GM21529 (cell line): ENCODE results near the gene GSKIP.
A peak's percentile ranks its signal among the peaks of the same experiment; 100 is the strongest.

Experiments used
- ATAC-seq: cut with Tn5 transposase; IDR thresholded peaks from one replicate; pipeline ENCODE4 v1.9.1; 2021; ENCODE audit not compliant: unreplicated experiment

The GSKIP gene

DNA sequence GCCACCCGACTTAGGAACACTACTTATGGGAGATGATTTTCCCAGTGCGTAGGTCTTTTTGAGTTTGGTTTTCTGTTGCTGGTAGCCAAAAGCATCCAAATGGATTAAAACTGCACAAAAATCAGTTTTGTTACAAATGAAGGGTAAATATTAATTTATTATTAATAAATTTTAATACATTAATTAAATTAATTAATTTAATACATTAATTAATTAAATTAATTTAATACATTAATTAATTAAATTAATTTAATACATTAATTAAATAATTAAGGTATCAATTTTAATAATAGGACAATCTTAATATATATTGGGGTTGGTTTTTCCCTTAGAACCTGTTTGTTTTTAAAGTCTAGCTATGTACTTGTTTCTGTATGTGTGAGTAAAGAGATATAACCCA lies 52.2 kb downstream of the GSKIP start:
- no peak for ATAC-seq

DNA sequence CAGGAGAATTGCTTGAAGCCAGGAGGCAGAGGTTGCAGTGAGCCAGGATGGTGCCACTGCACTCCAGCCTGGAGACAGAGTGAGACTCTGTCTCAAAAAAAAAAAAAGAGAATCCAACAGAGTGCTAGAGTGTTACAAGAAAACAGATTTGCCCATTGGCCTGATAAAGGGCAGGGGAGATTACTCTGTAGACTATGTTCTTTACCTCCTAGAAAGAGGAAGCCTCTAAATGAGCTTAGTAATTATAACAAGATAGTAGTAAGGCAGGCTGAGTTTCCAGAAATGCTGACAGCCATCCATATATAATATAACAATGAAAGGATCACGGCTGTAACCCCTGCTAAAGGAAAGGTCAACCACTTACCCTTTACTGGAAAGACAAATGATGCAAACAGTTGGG lies 53.0 kb downstream of the GSKIP start:
- ATAC-seq = no peak

DNA sequence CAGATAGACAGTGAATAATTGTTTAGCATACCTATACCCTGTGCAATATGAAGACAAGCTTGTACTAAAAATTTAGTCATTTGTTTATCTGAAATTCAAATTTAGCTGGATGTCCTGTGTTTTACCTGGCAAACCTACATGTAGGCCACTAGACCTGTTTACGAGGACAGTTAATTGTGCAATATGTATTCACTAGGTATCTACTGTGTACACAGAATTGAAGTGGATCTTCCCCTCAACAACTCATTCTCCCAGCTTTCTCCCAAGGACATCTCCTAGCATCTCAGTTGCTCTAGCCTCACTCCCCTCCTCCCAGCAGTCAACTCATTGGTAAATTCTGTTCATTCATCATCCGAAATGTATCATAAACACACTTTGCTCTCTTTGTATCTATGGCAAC lies 53.9 kb downstream of the GSKIP start:
- ATAC-seq = no peak

DNA sequence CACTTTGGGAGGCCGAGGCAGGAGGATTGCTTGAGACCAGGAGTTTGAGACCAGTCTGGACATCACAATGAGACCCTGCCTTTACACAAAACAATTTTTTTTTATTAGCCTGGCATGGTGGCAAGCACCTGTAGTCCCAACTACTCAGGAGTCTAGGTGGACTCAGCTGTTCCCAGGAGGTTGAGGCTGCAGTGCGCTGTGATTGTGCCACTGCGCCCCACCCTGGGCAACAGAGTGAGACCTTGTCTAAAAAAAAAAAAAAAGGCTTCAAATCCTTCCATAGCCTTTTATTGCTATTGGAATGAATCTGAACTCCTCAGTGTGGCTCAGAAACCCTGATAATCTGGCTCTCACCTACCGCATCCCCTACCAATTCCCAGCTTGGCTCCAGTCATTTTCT lies 54.7 kb downstream of the GSKIP start:
- ATAC-seq = no peak

DNA sequence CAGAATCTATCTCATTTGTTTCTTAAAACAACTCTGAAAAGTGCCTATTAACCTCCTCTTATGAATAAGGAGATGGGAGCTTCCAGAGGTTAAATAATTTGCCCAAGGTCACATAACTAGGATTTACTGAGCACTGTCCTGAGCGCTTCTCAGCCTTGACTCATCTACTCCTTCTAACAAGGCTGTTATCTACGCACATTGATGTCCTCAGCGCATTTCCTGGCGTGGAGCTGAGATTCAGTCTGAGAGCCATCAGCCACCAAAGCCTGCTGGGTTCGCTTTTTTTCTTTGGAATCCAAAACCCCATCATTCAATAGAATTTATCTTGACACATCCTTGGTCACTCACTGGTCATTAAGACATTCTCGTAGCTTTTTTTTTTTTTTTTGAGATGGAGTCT lies 57.9 kb downstream of the GSKIP start:
- ATAC-seq = no peak

DNA sequence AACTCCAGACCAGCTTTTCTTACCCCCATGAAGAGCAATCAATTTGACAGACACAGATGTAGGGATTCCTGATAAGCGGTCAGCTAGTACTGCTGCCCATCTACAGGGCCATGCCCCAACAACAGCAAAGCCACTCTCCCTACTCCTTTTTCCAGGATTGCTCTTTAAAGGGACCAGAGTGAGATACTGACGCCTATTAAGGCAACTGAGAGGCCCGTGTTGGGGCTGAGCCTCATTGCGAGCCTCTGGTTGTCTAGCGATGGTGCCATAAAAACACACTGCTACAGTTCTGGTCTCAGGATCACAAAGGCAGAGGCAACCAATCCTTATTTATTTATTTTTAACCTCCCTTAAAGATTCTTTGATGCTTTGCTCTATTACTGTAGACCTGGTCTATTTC lies 59.7 kb downstream of the GSKIP start:
- no peak for ATAC-seq

DNA sequence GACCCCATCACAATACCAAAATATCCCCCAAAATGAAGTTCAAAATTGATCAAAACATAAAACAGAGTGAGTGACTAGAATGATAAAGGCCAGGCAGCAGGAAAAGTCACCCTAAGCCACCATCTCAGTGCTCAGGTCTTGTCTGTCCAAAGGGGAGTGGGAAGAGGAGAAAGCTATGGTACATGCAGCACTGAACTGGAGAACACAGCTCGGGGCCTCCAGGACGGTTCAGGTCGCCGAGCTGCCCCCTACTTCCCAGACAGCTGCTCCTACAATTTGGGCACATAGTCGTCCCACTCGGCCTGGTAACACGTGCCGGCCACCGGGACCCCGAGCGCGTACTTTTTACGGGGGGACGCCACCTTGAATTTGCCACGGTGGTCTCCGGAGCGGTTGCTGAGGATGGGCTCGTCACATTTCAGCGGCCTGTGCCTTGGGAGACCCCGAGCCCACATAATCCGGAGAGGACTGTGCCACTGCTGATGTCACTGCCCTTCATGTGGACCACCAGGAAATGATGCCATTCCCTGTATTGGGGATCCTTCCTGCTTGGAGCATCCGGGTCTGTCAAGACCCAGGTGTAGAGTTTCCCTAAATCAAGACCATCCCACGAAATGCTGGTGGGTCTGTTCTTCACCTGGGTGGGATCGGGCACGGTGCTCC lies 60.3 kb downstream of the GSKIP start:
- no peak for ATAC-seq

DNA sequence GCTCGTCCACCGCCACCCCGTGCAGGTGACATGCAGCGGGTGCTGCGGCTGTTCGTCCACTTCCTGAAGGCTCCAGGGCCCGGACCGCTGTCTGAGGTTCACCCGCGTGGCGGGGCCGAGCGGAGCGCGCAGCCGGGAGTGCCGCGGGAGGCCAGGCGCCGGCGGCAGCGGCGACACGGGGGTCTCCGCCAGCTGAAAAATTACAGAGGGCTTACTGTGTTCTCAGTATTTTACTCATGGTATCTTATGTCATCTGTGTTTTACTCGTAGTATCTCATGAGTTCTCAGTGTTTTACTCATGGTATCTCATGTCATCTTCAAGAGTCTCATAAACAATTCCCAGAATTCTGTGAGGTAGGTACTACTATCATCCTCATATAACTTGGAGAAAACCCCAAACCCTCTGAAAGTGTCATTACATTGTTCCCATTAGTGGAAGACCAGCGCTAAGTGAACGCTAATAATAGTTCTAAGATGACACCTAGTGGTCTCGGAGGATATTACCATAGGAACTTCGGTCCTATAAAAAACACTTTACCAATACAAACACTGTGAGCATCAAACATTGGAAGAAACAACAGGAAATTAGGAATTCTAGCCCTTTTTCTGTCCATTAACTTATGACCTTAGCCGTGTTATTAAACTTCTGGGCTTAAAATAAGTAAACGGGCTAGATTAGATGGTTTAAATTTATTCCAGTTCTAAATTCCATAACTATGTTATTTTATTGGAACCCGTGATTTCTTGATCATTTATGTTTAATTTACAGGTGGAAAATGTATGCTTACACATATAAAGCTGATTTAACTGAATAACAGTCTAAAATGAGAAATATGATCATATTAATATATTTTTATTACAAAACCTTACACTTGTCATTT lies 61.0 kb downstream of the GSKIP start:
- ATAC-seq = peak; percentile 84

DNA sequence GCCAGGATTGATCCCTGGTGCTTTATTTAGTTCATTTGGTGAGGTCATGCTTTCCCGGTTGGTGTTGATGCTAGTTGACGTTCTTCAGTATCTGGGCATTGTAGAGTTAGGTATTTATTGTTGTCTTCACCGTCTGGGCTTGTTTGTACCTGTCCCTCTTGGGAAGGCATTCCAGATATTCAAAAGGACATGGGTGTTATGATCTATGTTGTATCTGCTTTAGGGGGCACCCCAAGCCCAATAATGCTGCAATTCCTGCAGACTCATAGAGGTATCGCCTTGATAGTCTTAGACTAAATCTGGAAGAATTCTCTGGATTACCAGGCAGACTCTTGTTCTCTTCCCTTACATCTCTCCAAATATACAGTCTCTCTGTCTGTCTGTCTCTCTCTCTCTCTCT lies 70.7 kb downstream of the GSKIP start:
- ATAC-seq = no peak
